ENCODE results near the gene LPP. TPM values are rescaled to one million over a fixed set of nuclear protein-coding genes. Genes with fewer than 3 reads are reported as not detected.

LPP gene
- total RNA-seq, 1 donor from 2014 or later: 23.1 TPM

GRCh38 chr3:188198001-188198400, 44.0 kb downstream of the LPP start:
- no peaks in the 10 kb centered on the region for H3K4me1 Mint-ChIP-seq (ENCODE audit: low read depth, unreplicated experiment)
- no peaks in the 10 kb centered on the region for H3K27me3 Mint-ChIP-seq (ENCODE audit: unreplicated experiment)
- H3K27ac Mint-ChIP-seq (ENCODE audit: unreplicated experiment): no peak overlapping the region
- DNase-seq: no peak
- H3K36me3 Mint-ChIP-seq (ENCODE audit: unreplicated experiment): no peaks in the 10 kb centered on the region
- H3K9me3 Mint-ChIP-seq (ENCODE audit: unreplicated experiment): no peaks in the 10 kb centered on the region
- H3K4me3 Mint-ChIP-seq (ENCODE audit: unreplicated experiment): no peak overlapping the region
- no peak for TF ChIP-seq CTCF (IDR thresholded peaks at IDR 0.05; ENCODE audit: partially characterized antibody, unreplicated experiment)

- H3K27me3 Mint-ChIP-seq (ENCODE audit: unreplicated experiment): no peaks in the 10 kb centered on the region
- DNase-seq: no peak
- H3K27ac Mint-ChIP-seq (ENCODE audit: unreplicated experiment): no peak overlapping the region
- no peaks in the 10 kb centered on the region for H3K9me3 Mint-ChIP-seq (ENCODE audit: unreplicated experiment)
- H3K36me3 Mint-ChIP-seq (ENCODE audit: unreplicated experiment): no peaks in the 10 kb centered on the region
- TF ChIP-seq CTCF (IDR thresholded peaks at IDR 0.05; ENCODE audit: partially characterized antibody, unreplicated experiment): no peak
- no peak overlapping the region for H3K4me3 Mint-ChIP-seq (ENCODE audit: unreplicated experiment)
- H3K4me1 Mint-ChIP-seq (ENCODE audit: low read depth, unreplicated experiment): no peaks in the 10 kb centered on the region
These were observed 44.9 kb downstream of the LPP start for GRCh38 chr3:188198760-188199327.

GRCh38 chr3:188199386-188199785, 45.4 kb downstream of the LPP start:
- H3K27ac Mint-ChIP-seq (ENCODE audit: unreplicated experiment): no peak overlapping the region

GRCh38 chr3:188200481-188200880, 46.5 kb downstream of the LPP start:
- TF ChIP-seq CTCF (IDR thresholded peaks at IDR 0.05; ENCODE audit: partially characterized antibody, unreplicated experiment): no peak
- H3K27ac Mint-ChIP-seq (ENCODE audit: unreplicated experiment): no peak overlapping the region

More at GRCh38 chr3:188199386-188199785, 45.4 kb downstream of the LPP start:
- Mint-ChIP-seq H3K9me3 (ENCODE audit: unreplicated experiment) (no peaks in the 10 kb centered on the region), H3K36me3 (ENCODE audit: unreplicated experiment) (no peaks in the 10 kb centered on the region), H3K27me3 (ENCODE audit: unreplicated experiment) (no peaks in the 10 kb centered on the region), H3K4me3 (ENCODE audit: unreplicated experiment) (no peak overlapping the region), H3K4me1 (ENCODE audit: low read depth, unreplicated experiment) (no peaks in the 10 kb centered on the region)
- DNase-seq: no peak
- TF ChIP-seq CTCF (IDR thresholded peaks at IDR 0.05; ENCODE audit: partially characterized antibody, unreplicated experiment): no peak

GRCh38 chr3:188202358-188203138, 48.6 kb downstream of the LPP start:
- H3K4me3 Mint-ChIP-seq (ENCODE audit: unreplicated experiment): no peak overlapping the region
- H3K27me3 Mint-ChIP-seq (ENCODE audit: unreplicated experiment): no peaks in the 10 kb centered on the region
- no peak overlapping the region for H3K27ac Mint-ChIP-seq (ENCODE audit: unreplicated experiment)
- H3K9me3 Mint-ChIP-seq (ENCODE audit: unreplicated experiment): no peaks in the 10 kb centered on the region
- H3K4me1 Mint-ChIP-seq (ENCODE audit: low read depth, unreplicated experiment): peaks cover 6% of the 10 kb centered on the region
- no peak for TF ChIP-seq CTCF (IDR thresholded peaks at IDR 0.05; ENCODE audit: partially characterized antibody, unreplicated experiment)
- no peaks in the 10 kb centered on the region for H3K36me3 Mint-ChIP-seq (ENCODE audit: unreplicated experiment)
- DNase-seq: peak; percentile 29

More at GRCh38 chr3:188200481-188200880, 46.5 kb downstream of the LPP start:
- Mint-ChIP-seq H3K36me3 (ENCODE audit: unreplicated experiment) (no peaks in the 10 kb centered on the region), H3K27me3 (ENCODE audit: unreplicated experiment) (no peaks in the 10 kb centered on the region), H3K9me3 (ENCODE audit: unreplicated experiment) (no peaks in the 10 kb centered on the region), H3K4me1 (ENCODE audit: low read depth, unreplicated experiment) (no peaks in the 10 kb centered on the region), H3K4me3 (ENCODE audit: unreplicated experiment) (no peak overlapping the region)
- DNase-seq: no peak

Data from glutamatergic neuron (in vitro differentiated cells).